Head of caudate nucleus (tissue), 42 donors: ENCODE results near the gene OR51A7.
"Not testable (repeated sequence)": the region's sequence is repeated elsewhere in the genome, so short reads cannot be mapped to it uniquely, and the experiment has no call there.

Experiments
- DNase-seq, 42 donors: peaks; one replicate each; pipeline versions ENCODE4 v3.0.0 to v3.0.0-alpha.2; 2020 to 2021; ENCODE audit warnings: mixed read lengths in 7 of 42
- intact Hi-C: fragments of 100-400 bp; cut with DNase I; formaldehyde crosslinking; loops from one replicate; pipeline ENCODE4 v1.15.0; 2022

OR51A7 gene, protein sequence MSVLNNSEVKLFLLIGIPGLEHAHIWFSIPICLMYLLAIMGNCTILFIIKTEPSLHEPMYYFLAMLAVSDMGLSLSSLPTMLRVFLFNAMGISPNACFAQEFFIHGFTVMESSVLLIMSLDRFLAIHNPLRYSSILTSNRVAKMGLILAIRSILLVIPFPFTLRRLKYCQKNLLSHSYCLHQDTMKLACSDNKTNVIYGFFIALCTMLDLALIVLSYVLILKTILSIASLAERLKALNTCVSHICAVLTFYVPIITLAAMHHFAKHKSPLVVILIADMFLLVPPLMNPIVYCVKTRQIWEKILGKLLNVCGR

DNA sequence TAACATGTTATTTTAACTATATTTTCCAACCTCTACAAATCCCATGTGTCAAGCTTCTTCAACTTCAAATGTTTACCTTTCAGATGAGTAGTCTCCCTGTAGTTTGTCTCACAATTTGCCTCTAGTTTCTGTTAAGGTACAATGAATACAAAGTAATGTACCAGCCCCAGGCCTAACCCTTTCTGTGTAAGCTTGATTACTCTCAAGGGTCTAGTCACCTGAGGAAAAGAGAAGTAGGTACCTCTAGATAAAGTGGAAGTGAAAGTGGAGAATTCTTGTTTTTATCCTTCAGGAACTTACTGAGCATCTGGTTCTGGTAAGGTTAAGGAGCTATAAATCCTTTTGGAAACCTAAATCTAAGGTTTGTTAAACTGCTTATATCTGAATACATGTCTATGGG lies at the start of gene OR51A7:
OR51A7 (plus strand) TSS at position 300 of the 400 bp plus-strand sequence. CDS start 3,587 bp downstream, outside the sequence.
- intact Hi-C loops, result no loop called here
- no peak for DNase-seq

DNA sequence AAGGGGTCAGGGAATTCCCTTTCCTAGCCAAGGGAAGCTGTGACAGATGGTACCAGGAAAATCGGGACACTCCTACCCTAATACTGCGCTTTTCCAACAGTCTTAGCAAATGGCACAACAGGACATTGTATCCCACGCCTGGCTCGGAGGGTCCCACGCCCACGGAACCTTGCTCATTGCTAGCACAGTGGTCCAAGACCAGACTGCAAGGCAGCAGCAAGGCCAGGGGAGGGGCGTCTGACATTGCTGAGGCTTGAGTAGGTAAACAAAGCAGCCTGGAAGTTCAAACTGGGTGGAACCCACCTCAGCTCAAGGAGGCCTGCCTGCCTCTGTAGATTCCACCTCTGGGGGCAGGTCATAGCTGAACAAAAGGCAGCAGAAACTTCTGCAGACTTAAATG lies 49.3 kb upstream of the OR51A7 start:
- intact Hi-C loops, result not testable (repeated sequence)

DNA sequence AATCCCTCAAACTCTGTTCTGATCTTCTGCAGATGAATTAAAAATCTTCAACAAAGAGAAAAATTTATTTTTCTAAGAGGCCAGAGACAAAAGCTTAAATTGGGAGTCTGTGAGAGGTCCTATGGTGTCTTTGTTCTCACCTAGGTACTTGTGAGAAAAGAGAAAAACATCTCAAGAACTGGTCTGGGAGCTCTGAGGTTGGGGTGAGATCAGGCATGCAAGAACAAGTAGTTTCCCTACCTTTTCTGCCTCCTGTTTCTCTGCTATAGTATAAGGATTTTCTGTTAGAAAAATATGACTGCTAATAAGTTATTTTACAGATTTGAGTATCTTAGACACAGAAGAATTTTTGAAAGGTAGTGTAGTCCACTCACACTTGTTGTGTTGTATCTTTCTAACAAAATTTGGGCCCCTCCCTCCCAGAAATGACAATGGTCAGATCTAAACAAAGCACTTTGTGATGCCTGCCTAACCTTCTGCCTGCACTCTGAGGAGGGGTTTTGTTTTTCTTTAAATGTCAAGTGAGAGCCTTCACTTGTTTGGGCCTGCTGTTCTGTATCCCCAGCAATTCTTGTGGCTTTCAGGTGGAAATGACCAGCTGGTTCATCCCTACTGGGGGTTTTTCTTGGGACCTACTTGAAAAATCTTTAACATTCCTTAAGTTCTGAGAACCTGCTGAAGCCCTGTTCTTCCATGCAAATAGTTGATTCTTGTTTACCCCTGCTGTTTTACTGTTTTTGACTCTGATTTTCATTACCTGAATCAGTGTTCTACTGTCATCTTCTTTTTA lies 40.9 kb upstream of the OR51A7 start:
- intact Hi-C loops, result no loop called here
- no peak for DNase-seq

More for the DNA sequence above, 49.3 kb upstream of the OR51A7 start:
- DNase-seq, result not testable (repeated sequence)

DNA sequence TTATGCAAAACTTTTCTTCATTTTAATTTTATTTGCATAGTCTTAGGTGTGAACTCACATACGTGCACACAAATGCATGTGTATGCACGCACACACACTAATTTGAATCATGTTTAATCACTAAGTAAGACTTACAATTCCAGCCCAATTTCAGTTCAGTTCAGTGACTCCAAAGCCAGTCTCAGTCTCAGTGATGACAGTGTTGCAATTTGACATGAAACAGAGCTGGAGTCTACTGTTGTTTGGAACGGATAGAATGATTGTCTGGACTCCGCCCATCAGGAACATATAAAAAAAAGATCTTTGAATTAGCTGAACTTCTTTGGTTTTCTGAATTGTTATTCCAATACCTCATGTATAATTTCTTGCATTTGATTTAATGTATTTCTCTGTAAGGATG lies 39.7 kb upstream of the OR51A7 start:
- no peak for DNase-seq

DNA sequence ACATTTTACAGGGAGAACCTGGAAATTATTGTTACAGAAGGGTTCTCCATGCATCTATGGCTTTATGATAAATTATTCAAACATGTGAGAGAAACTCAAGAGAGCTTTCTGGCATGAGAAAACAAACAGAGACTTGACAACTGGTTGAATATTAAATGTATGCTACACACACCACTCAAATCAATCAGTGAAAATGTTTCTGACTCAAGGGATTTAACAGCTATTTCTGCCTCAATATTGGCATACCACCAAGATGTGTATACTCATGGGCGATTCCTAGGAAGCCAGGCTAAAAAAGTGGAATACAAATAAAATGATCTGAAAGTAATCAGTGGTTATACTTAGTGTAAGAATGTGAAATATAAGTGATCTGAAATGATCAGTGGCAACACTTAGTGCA lies 37.7 kb upstream of the OR51A7 start:
- DNase-seq, result no peak
- intact Hi-C loops, result no loop called here

More for the DNA sequence above, 39.7 kb upstream of the OR51A7 start:
- intact Hi-C loops, result no loop called here

DNA sequence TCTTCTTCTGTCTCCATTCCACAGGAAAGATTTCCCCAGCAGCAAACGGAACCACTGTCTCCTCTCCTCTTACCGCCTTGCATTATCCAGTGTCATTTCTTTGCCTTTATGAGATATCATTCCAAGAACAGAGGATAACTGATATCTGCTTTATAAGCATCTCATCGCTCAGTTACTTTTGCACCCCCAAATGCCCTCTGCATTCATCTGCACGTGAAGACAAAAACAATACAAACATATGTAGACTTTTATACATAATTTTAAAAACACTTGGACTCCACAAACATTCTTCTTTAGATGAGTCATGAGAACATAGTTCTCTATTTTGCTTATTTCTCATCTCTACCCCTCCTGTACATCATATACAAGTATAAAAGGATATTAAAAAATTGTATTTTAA lies 22.4 kb upstream of the OR51A7 start:
- no peak for DNase-seq
- intact Hi-C loops, result no loop called here

DNA sequence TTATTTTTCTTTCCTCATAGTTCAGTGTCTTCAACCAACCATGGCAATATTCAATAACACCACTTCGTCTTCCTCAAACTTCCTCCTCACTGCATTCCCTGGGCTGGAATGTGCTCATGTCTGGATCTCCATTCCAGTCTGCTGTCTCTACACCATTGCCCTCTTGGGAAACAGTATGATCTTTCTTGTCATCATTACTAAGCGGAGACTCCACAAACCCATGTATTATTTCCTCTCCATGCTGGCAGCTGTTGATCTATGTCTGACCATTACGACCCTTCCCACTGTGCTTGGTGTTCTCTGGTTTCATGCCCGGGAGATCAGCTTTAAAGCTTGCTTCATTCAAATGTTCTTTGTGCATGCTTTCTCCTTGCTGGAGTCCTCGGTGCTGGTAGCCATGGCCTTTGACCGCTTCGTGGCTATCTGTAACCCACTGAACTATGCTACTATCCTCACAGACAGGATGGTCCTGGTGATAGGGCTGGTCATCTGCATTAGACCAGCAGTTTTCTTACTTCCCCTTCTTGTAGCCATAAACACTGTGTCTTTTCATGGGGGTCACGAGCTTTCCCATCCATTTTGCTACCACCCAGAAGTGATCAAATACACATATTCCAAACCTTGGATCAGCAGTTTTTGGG lies 21.6 kb upstream of the OR51A7 start, which contains the start of gene OR51T1:
OR51T1 (plus strand) TSS at position 41 of the 641 bp plus-strand sequence; CDS start at position 41, 0 bp downstream.
- DNase-seq, result no peak
- intact Hi-C loops, result no loop called here

DNA sequence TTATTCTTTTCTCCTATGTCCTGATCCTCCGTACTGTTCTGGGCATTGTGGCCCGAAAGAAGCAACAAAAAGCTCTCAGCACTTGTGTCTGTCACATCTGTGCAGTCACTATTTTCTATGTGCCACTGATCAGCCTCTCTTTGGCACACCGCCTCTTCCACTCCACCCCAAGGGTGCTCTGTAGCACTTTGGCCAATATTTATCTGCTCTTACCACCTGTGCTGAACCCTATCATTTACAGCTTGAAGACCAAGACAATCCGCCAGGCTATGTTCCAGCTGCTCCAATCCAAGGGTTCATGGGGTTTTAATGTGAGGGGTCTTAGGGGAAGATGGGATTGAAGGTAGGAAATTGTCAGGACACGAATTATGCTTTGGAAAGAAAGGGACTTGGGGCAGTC lies 21.0 kb upstream of the OR51A7 start:
- no peak for DNase-seq
- intact Hi-C loops, result no loop called here

DNA sequence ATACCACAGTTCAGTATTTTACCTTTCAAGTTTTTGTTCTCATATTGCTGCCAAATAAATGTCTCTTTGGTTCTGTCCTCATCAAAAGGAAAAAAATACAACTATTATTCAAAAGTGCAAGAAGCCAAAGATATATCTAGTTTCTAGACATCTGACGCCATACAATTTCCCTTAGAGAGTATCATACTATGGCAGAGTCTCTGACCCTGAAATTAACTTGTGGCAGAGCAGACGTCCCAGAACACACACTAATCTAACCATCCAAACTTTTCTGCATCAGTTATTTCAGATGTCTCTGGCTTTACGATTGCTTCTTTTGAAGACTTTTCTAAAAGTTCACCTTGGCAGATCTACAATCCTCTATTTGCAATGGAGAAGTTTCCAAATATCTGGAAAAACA lies 19.2 kb upstream of the OR51A7 start:
- intact Hi-C loops, result no loop called here
- DNase-seq, result no peak

DNA sequence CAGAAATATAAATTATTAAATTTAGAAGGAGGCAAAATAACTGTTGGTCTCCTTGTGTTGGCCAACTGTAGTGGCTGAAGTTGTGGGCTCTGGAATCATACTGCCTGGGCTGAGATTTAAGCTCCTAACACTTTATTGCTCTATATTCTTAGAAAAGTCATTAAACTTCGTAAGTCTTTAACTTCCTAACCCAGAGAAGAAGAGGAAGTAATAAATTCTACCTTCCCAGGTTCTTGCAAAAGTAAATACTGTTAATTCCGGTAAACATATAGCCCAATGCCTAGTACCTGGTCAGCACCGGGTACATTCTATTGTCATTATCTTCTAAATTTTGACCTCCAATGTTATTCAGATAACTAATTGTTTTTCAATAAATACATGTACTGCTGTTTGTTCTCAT lies 17.4 kb upstream of the OR51A7 start:
- intact Hi-C loops, result no loop called here
- DNase-seq, result no peak

DNA sequence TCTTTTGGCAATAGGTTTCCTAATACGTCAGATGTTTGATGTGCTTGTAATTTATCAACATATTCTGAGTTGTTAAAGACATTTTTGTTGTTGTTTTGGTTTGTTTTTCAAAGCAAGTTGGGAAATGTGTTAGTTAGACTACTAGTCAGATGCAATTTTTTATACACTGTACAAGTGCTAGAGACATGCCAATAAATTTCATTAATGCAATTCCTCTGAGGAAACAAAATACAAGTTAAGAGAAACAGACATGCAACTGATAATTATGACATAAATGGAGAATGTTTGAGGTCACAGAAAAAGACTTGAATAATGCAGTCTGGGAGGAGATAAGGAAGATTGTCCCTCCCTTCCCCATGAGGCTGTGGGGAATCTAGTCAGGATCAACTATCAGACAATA lies 16.0 kb upstream of the OR51A7 start:
- DNase-seq, result no peak

DNA sequence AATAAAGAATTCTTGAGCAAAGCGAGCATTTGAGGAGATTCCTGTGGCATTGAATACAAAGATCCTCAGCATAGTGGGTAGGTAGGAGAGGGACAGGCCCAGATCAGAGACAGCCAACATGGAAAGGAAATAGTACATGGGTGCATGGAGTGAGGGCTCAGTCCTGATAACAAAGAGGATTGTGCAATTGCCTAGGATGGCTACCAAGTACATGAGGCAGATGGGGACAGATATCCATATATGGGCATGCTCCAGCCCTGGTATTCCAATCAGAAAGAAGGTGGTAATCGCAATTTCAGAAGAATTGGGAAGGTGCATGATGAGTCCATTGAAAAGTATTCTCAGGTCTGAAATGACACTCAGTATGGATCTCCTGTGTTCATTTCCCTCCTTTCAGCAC lies 13.3 kb upstream of the OR51A7 start:
- no peak for DNase-seq
- intact Hi-C loops, result no loop called here

More for the DNA sequence above, 16.0 kb upstream of the OR51A7 start:
- intact Hi-C loops, result no loop called here

DNA sequence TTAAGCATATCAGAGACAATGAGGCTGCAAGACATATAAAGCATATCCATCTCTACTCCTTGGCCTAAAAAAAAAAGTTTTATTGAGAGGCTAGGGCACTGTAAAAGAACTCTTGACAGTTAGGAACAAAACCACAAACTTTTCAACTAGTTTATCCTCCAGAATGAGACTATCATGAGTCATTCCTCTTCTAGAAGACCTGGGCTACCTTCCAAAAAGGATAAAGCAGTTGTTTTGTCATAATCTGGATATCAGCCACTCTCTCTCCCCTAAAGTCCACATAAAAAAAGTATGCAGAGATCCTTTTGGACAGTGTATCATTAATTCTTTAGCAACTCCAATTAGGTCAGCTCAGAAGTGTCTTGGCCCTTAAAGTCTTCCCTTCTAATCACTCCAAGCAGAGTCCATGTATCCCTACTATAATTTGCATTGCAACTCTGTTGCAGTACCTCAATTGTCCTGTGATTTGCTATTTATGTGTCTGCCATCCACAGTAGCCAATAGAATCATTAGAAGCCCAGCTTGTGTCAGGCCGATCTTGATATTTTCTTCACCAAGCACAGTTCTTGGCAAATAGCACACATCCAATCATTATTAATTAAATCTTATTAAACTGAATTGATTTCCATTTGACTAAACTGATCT lies 11.5 kb upstream of the OR51A7 start:
- intact Hi-C loops, result no loop called here
- no peak for DNase-seq

DNA sequence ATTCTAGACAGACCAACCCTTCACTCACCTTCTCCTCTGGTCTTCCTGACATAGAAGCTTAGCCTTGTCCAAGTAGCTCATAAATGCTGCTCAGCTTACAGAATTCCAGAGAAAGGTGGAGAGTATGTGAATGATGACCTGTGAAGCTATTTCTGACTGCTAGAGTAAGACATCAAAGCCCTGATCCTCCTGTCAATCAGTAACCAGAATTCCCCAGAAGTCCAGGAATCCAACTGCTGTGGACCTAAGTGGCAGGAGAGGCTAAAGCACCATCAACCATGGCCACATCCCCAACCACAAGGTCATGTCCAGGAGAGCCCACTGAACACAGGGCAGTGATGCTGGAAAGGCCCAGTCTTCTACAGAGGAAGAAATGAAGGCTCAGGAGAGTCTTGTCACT lies 13.0 kb downstream of the OR51A7 start:
- no peak for DNase-seq
- intact Hi-C loops, result no loop called here

DNA sequence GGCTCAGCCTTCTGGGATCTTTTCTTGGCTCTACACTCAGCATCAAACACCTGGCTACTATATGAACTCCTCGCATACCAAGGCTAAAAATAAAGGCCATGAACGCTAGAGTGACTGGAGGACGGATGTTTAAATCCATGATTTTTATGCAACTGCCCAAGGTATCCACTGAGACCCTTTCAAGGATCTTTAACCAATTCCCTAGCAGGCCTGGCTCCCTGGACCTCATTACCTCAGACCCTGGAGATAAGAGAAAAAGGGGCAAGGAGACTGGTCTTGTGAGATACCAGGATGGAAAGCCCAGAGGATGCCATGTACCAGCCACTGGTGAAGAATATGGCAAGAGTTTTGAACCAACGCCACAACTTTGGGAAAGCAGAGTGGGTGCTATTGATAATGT lies 15.7 kb downstream of the OR51A7 start, which contains the start of gene OR51G2:
OR51G2 (minus strand) TSS at position 101 of the 400 bp plus-strand sequence. CDS start 3,687 bp downstream, outside the sequence.
- intact Hi-C loops, result no loop called here
- no peak for DNase-seq

DNA sequence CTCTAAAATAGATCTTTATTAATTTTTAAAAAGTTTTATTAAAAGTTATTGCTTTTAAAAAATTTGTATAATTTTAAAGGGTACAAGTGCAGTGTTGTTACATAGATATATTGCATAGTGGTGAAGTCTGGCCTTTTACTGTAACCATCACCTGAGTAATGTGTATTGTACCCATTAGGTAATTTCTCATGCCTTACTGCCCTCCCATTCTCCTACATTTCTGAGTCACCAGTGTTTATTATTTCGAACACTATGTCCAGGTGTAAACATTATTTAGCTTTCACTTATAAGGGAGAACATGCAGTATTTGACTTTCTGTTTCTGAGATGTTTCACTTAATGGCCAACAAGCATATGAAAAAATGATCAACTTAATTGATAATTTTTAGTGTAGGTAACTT lies 18.2 kb downstream of the OR51A7 start:
- intact Hi-C loops, result no loop called here
- no peak for DNase-seq

DNA sequence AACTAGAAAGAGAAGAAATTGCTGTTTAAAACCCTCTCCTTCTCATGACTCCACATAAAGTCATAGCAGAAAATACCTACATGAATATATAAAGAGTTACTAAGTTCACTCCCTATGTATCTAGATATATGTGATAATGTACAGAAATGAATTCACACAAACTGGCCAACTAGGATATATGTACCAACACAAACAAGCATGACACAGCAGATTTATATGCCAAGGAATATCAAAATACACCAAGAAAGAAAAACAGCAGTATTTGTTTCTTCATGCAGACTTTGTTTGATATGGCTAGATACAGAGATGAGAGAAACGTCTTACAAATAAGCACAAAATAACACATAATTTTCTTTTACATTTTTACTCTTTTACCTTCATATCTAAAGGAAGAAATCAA lies 18.7 kb downstream of the OR51A7 start:
- intact Hi-C loops, result no loop called here
- no peak for DNase-seq

DNA sequence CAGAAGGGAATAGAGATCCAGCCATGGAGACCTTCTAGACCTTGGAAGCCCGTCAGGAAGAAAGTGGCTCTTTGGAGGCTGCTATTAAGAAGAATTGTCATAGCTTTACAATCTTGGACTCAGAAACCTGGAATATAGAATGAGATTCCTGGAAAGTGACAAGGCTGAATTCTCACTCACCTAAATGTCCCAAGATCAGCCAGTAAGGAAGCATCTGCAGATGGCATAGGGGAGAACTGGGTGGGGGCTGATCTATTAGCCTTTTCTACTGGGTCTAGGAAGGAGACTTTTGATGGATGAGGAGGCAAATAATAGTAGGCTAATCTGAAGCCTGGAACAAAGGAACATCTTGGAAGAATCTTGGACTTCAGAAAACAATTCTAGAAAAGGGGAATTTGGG lies 20.7 kb downstream of the OR51A7 start, which contains the start of gene OR51G1:
OR51G1 (minus strand) TSS at position 101 of the 400 bp plus-strand sequence; CDS start at position 101, 0 bp downstream.
- intact Hi-C loops, result no loop called here
- no peak for DNase-seq

DNA sequence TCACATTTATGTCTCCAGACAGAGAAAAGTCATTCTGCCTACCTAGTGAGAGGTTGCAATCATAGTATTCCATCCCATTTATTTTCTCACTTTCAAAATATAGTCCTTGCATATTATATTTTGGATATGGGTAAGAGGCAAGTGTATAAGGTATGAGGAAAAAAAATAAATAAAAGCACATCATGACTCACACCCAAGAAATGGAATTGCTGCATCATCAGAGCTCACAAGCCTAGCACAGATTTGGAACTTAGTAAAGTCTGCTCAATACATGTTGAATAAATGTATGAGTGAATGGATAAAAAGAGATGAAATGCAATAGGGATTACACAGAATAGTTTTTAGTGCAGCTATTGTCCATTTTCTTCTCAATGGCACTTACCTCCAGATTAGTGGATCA lies 23.0 kb downstream of the OR51A7 start:
- no peak for DNase-seq
- intact Hi-C loops, result no loop called here
